WTC11 (cell line): ENCODE data around the gene AIG1. TPM values are rescaled to one million over a fixed set of nuclear protein-coding genes. Genes with fewer than 3 reads are reported as not detected.

Source experiments
- ATAC-seq: fragments of 200-7000 bp; cut with Tn5 transposase; 2 replicates; pipeline ENCODE4 v1.10.0; 2021; ENCODE audit warnings: mild to moderate bottlenecking, moderate library complexity
- CTCF ChIA-PET: fragments of 300-600 bp; sonication (Branson Sonifier 250); formaldehyde crosslinking; loops from one replicate; lab custom pipeline; 2021; ENCODE audit warnings: antibody characterized with exemption; lab: Charles Lee
- POLR2A ChIA-PET: fragments of 350-600 bp; sonication (Branson Sonifier 250); formaldehyde crosslinking; loops from one replicate; lab custom pipeline; 2021; ENCODE audit warnings: antibody characterized with exemption; lab: Charles Lee
- DNase-seq: peaks from one replicate; pipeline ENCODE4 v3.0.0; 2021; ENCODE audit warnings: low spot score
- H3K27ac Mint-ChIP-seq: 2 replicates; pipeline ENCODE4 v1.8.0; 2021; ENCODE audit warnings: mixed read lengths
- H3K27me3 Mint-ChIP-seq: 2 replicates; pipeline ENCODE4 v1.8.0; 2021; ENCODE audit warnings: low read depth, mild to moderate bottlenecking, moderate library complexity, mixed read lengths
- H3K36me3 Mint-ChIP-seq: 2 replicates; pipeline ENCODE4 v1.8.0; 2021; ENCODE audit warnings: mixed read lengths
- H3K4me1 Mint-ChIP-seq: 2 replicates; pipeline ENCODE4 v1.8.0; 2022; ENCODE audit warnings: mixed read lengths
- H3K4me3 Mint-ChIP-seq: 2 replicates; pipeline ENCODE4 v1.8.0; 2021; ENCODE audit warnings: mild to moderate bottlenecking, moderate library complexity, mixed read lengths
- H3K9me3 Mint-ChIP-seq: 2 replicates; pipeline ENCODE4 v1.8.0; 2021; ENCODE audit warnings: mixed read lengths
- ARID4B ChIP-seq: sonication (generic); formaldehyde crosslinking; IDR thresholded peaks from 2 replicates; pipeline ENCODE4 v1.8.0; 2023; ENCODE audit warnings: missing genetic modification reagents, mild to moderate bottlenecking, borderline replicate concordance
- CDX4 ChIP-seq: fragments of 250-450 bp; sonication (Bioruptor Pico); IDR thresholded peaks from 2 replicates; pipeline ENCODE4 v1.9.0; 2021; ENCODE audit warnings: moderate library complexity, mild to moderate bottlenecking, inconsistent platforms, borderline replicate concordance
- FOXP1 ChIP-seq: sonication (generic); formaldehyde crosslinking; IDR thresholded peaks from 2 replicates; pipeline ENCODE4 v1.8.0; 2022; ENCODE audit warnings: missing genetic modification reagents, mild to moderate bottlenecking, moderate library complexity, borderline replicate concordance
- GTF2I ChIP-seq: fragments of 250-450 bp; sonication (Bioruptor Pico); conservative IDR thresholded peaks from 2 replicates; pipeline ENCODE4 v1.4.0; 2021; ENCODE audit warnings: mild to moderate bottlenecking
- KAT7 ChIP-seq: sonication (generic); formaldehyde crosslinking; IDR thresholded peaks from 2 replicates; pipeline ENCODE4 v1.8.1; 2023; ENCODE audit warnings: missing genetic modification reagents, mild to moderate bottlenecking, borderline replicate concordance
- MLX ChIP-seq: sonication (generic); formaldehyde crosslinking; IDR thresholded peaks from 2 replicates; pipeline ENCODE4 v1.8.1; 2023; ENCODE audit warnings: mild to moderate bottlenecking, missing genetic modification reagents, moderate library complexity
- PRDM15 ChIP-seq: sonication (generic); formaldehyde crosslinking; IDR thresholded peaks from 2 replicates; pipeline ENCODE4 v1.8.0; 2022; ENCODE audit warnings: missing genetic modification reagents
- PREB ChIP-seq: sonication (generic); formaldehyde crosslinking; IDR thresholded peaks from 2 replicates; pipeline ENCODE4 v1.8.1; 2022; ENCODE audit warnings: mild to moderate bottlenecking, missing genetic modification reagents, moderate library complexity, borderline replicate concordance
- RORB ChIP-seq: fragments of 250-450 bp; sonication (Bioruptor Pico); IDR thresholded peaks from 2 replicates; pipeline ENCODE4 v1.9.0; 2021; ENCODE audit warnings: mild to moderate bottlenecking
- SP1 ChIP-seq: sonication (generic); formaldehyde crosslinking; conservative IDR thresholded peaks from 2 replicates; pipeline ENCODE4 v1.8.1; 2022; ENCODE audit warnings: missing genetic modification reagents
- ZNF263 ChIP-seq: sonication (generic); formaldehyde crosslinking; IDR thresholded peaks from 2 replicates; pipeline ENCODE4 v1.8.1; 2022; ENCODE audit warnings: low read depth, mild to moderate bottlenecking, moderate library complexity, missing genetic modification reagents
- ZSCAN18 ChIP-seq: fragments of 250-450 bp; sonication (Bioruptor Pico); IDR thresholded peaks from 2 replicates; pipeline ENCODE4 v2.1.2; 2022; ENCODE audit warnings: mild to moderate bottlenecking, moderate library complexity
- total RNA-seq: library from RNA; stranded (reverse); gene quantifications from 3 replicates; pipeline ENCODE4 v1.2.3, GENCODE V29; 2021
- TF ChIP-seq, protein P1 (sequence below): sonication (generic); formaldehyde crosslinking; conservative IDR thresholded peaks from 2 replicates; pipeline ENCODE4 v1.8.1; 2022; ENCODE audit warnings: mild to moderate bottlenecking, missing genetic modification reagents
- TF ChIP-seq, protein P2 (sequence below): sonication (generic); formaldehyde crosslinking; IDR thresholded peaks from 2 replicates; pipeline ENCODE4 v1.8.1; 2022; ENCODE audit warnings: low read depth, missing genetic modification reagents, borderline replicate concordance

Gene AIG1
- total RNA-seq, 1 experiment from 2014 or later = 38.8 TPM

- TF ChIP-seq ZSCAN18 (no peak), PRDM15 (no peak), RORB (CRISPR knock-in tag) (no peak)
Observed at GRCh38 chr6:143068001-143068400, 7.3 kb downstream of the AIG1 start (continued).

- CTCF ChIA-PET = no interaction called here
- H3K27me3 Mint-ChIP-seq = no peaks in the 10 kb centered on the region
- H3K9me3 Mint-ChIP-seq = peaks cover 17% of the 10 kb centered on the region
- no peak for DNase-seq
- POLR2A ChIA-PET = no interaction called here
- ATAC-seq = no peak
- H3K4me1 Mint-ChIP-seq = peaks cover 10% of the 10 kb centered on the region
- no peak overlapping the region for H3K4me3 Mint-ChIP-seq
- no peak for TF ChIP-seq SP1 (CRISPR knock-in tag)
- TF ChIP-seq CDX4 (CRISPR knock-in tag) = no peak
- TF ChIP-seq ZSCAN18 = no peak
- TF ChIP-seq GTF2I = no peak
- TF ChIP-seq, protein P1, sequence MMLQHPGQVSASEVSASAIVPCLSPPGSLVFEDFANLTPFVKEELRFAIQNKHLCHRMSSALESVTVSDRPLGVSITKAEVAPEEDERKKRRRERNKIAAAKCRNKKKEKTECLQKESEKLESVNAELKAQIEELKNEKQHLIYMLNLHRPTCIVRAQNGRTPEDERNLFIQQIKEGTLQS (CRISPR knock-in tag) = no peak
- TF ChIP-seq, protein P2, sequence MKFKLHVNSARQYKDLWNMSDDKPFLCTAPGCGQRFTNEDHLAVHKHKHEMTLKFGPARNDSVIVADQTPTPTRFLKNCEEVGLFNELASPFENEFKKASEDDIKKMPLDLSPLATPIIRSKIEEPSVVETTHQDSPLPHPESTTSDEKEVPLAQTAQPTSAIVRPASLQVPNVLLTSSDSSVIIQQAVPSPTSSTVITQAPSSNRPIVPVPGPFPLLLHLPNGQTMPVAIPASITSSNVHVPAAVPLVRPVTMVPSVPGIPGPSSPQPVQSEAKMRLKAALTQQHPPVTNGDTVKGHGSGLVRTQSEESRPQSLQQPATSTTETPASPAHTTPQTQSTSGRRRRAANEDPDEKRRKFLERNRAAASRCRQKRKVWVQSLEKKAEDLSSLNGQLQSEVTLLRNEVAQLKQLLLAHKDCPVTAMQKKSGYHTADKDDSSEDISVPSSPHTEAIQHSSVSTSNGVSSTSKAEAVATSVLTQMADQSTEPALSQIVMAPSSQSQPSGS (CRISPR knock-in tag) = no peak
- TF ChIP-seq PREB = no peak
- TF ChIP-seq ARID4B = no peak
- no peak for TF ChIP-seq FOXP1 (CRISPR knock-in tag)
- TF ChIP-seq KAT7 (CRISPR knock-in tag) = no peak
- no peak for TF ChIP-seq MLX
- no peak for TF ChIP-seq ZNF263 (CRISPR knock-in tag)
- peaks cover 7% of the 10 kb centered on the region for H3K36me3 Mint-ChIP-seq
- H3K27ac Mint-ChIP-seq = no peak overlapping the region
Observed at GRCh38 chr6:143074101-143074500, 13.4 kb downstream of the AIG1 start.
